ENCODE data around the gene ZRANB2. TPM values are rescaled to one million over a fixed set of nuclear protein-coding genes. Genes with fewer than 3 reads are reported as not detected.

The ZRANB2 gene
- total and polyA plus RNA-seq, 10 of the 15 experiments (the other 5 are each of a cell fraction or from before 2014, with no cell fraction given): 68.4 to 189 (median 138) TPM

GRCh38 chr1:71101839-71102376 lies 21.1 kb upstream of the ZRANB2 start:
- ChIA-PET POLR2A (no interaction called here), SMC1A (ENCODE audit: uncharacterized antibody, unreplicated experiment) (no interaction called here), RAD21 (ENCODE audit: unreplicated experiment) (no interaction called here), CTCF (no interaction called here)
- Histone ChIP-seq H3K36me3 (ENCODE audit: control insufficient read depth in 2 of 2, insufficient read depth in 2 of 2, low read length in 1 of 2) (no peaks in the 10 kb centered on the region), H4K20me1 (ENCODE audit: control insufficient read depth, insufficient read depth) (no peaks in the 10 kb centered on the region), H3K27ac (ENCODE audit: control insufficient read depth, insufficient read depth) (no peak overlapping the region), H3K4me1 (ENCODE audit: control insufficient read depth, insufficient read depth, low read length) (no peaks in the 10 kb centered on the region), H3K9ac (ENCODE audit: control insufficient read depth, insufficient read depth, low read length) (no peak overlapping the region), H3K9me3 (replicated peaks; ENCODE audit: control insufficient read depth, insufficient read depth, low read length) (no peaks in the 10 kb centered on the region), H3K4me3 (no peak overlapping the region), H3K4me2 (ENCODE audit: control insufficient read depth, insufficient read depth) (no peak overlapping the region), H3K79me2 (ENCODE audit: control insufficient read depth, insufficient read depth, low read length) (no peaks in the 10 kb centered on the region), H2AFZ (ENCODE audit: control insufficient read depth, low read depth, low read length) (no peak overlapping the region), H3K27me3 (replicated peaks in 1 of 2; ENCODE audit: control insufficient read depth in 2 of 2, insufficient read depth in 2 of 2, low read length in 1 of 2) (no peaks in the 10 kb centered on the region)
- intact Hi-C loops (cut with micrococcal nuclease; ENCODE audit: unreplicated experiment): no loop called here
- ATAC-seq (no peak), FAIRE-seq (no peak), DNase-seq (ENCODE audit: low read depth, low spot score) (no peak)
- WGBS (ENCODE audit: insufficient coverage, insufficient replicate concordance, low lambda C conversion rate, missing lambda C conversion rate): 100% methylated on average over 1 of the region's 1 CpG
- BruUV-seq (replicated peaks): no TSS peak
- in situ Hi-C loops (cut with MboI): no loop called here
- no peak for TF ChIP-seq CREB1 (IDR thresholded peaks at IDR 0.05; ENCODE audit: low read depth)
- TF ChIP-seq TARDBP (IDR thresholded peaks at IDR 0.05; ENCODE audit: borderline replicate concordance): no peak
- TF ChIP-seq MLLT1 (IDR thresholded peaks at IDR 0.05): no peak
- TF ChIP-seq MXI1 (IDR thresholded peaks at IDR 0.05; ENCODE audit: low read depth, low read length): no peak
- TF ChIP-seq TCF3 (IDR thresholded peaks at IDR 0.05; ENCODE audit: borderline replicate concordance, insufficient read depth, low read depth, low read length): no peak
- no peak for TF ChIP-seq PRDM15 (CRISPR knock-in tag; IDR thresholded peaks at IDR 0.05)
- no peak for TF ChIP-seq STAT3 (IDR thresholded peaks at IDR 0.05; ENCODE audit: low read depth, low read length)
- TF ChIP-seq E2F4 (IDR thresholded peaks at IDR 0.05; ENCODE audit: low read depth, low read length): no peak
- no peak for TF ChIP-seq ZNF24 (IDR thresholded peaks at IDR 0.05)
- TF ChIP-seq BHLHE40 (IDR thresholded peaks at IDR 0.05; ENCODE audit: borderline replicate concordance in 1 of 2, low read depth in 2 of 2, low read length in 1 of 2): no peak
- TF ChIP-seq RELA (IDR thresholded peaks at IDR 0.05; ENCODE audit: borderline replicate concordance, partially characterized antibody): no peak
- no peak for TF ChIP-seq SKIL (IDR thresholded peaks at IDR 0.05; ENCODE audit: low read depth, poor library complexity, severe bottlenecking)
- no peak for TF ChIP-seq KLF5 (IDR thresholded peaks at IDR 0.05; ENCODE audit: partially characterized antibody)
- TF ChIP-seq CHD1 (IDR thresholded peaks at IDR 0.05; ENCODE audit: low read depth, low read length): no peak
- TF ChIP-seq PML (IDR thresholded peaks at IDR 0.05; ENCODE audit: low read length): no peak

Measured in GM12878 (cell line).